Fibroblast of gingiva (primary cell): Measurements from ENCODE around the gene RBM48.
"Not testable (repeated sequence)": the region's sequence is repeated elsewhere in the genome, so short reads cannot be mapped to it uniquely, and the experiment has no call there.

Experiments
- DNase-seq: peaks from one replicate; pipeline ENCODE4 v3.0.0-alpha.2; 2011; ENCODE audit warnings: low read depth

Gene RBM48

GRCh38 chr7:92528188-92528957 lies at the start of gene RBM48, which contains the start of gene PEX1:
Gene RBM48, plus strand, starts transcription at chr7:92528795. Its CDS starts 19 bp downstream, at chr7:92528814.
Gene PEX1, minus strand, starts transcription at chr7:92528520. Its CDS starts 85 bp downstream, at chr7:92528435.
- peak; percentile 99 for DNase-seq

DNA sequence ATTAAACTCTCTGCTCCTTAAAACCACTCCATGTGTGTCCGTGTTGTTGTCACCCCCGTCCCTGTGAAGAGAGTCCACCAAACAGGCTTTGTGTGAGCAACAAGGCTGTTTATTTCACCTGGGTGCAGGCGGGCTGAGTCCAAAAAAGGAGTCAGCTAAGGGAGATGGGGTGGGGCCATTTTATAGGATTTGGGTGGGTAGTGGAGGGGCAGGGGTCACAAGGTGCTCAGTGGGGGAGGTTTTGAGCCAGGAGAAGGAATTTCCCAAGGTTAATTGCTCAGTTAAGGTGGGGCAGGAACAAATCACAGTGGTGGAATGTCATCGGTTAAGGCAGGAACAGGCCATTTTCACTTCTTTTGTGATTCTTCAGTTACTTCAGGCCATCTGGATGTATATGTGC lies 49.4 kb upstream of the RBM48 start:
- not testable (repeated sequence) for DNase-seq

GRCh38 chr7:92483624-92484023 lies 45.0 kb upstream of the RBM48 start:
- not testable (repeated sequence) for DNase-seq

DNA sequence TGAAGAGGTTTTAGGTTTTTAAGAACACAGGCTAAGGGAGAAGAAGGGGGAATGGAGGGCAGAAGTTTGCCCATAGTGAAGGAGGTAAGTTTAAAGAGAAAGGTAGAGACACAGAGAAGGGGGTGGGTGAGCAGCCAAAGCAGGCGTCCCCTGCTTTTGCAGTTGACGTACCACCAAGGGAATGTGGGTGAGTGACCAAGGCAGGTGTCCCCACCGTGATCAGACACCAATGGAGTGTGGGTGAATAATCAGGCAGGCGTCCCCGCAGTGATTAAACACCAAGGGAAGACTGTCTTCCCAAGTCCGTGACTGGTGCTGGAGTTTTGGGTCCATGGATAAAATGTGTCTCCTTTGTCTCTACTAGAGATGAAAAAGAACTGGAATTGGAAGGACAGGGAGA lies 44.4 kb upstream of the RBM48 start:
- not testable (repeated sequence) for DNase-seq

DNA sequence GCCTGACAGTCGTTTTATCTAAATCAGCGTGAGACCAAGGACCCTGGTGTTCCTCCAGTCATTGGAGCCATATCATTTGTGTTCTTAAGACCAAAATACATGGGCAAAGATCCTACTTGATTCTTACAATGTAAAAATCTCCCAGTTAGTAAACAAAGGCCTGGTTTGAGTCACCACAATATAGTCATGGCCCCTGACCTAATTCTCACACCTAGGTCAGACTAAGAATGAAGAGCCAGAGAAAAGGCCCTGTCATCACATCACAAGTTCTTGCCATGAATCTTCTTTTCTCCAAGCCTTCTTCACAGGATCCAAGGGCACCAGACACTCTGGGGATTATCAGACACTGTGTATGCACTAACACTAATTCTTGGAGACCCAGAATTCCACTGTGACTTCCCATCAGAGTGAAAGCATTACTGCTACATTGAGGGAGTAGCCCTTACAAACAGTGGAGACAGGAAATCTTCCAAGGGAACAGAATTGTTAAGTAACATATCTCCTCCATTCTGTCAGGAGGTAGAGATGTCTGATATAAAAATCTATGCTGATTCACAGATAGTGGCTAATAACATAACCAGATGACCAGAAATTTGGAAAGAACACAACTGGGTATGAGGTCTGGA lies 43.2 kb upstream of the RBM48 start:
- no peak for DNase-seq

DNA sequence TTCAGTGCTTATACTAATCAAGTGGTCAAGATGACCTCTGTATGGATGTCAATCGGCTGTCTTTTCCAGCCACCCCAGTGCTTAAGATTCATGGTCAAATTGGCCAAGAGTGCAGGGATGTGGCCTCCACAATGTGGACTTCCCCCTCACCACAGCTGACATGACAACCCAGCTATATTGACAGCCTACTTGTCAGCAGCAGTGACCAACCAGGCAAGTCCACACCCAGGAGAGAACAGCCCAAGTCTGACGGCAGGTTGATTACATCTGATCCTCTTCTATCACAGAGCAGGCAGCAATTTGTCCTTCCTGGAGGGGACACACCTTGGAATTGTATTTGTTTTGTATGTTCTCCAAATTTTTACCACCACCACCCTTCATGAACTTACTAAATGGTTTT lies 42.6 kb upstream of the RBM48 start:
- no peak for DNase-seq

DNA sequence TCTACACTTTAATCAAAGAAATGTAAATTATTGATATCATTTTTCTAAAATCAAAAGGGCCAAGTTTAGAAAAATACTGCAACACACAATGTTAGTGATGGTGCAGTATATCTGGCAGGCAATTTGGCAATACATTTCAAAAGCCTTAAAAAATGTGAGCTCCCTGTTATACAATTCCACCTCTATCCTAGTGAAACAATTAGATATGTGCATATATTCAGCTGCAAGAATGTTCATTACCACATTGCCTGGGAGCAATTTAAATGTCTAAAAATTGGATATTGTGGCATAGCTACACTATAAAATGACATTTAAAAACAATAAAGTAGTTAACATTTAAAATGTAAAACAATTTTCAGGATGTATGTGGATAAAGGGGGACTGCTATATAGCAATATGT lies 40.8 kb upstream of the RBM48 start:
- DNase-seq: no peak

- DNase-seq: no peak
These were observed 39.0 kb upstream of the RBM48 start for GRCh38 chr7:92489634-92490033.

GRCh38 chr7:92496876-92497275 lies 31.7 kb upstream of the RBM48 start:
- DNase-seq: no peak

- DNase-seq: no peak
These were observed 30.0 kb upstream of the RBM48 start for GRCh38 chr7:92498557-92498956.

GRCh38 chr7:92503767-92504166 lies 24.8 kb upstream of the RBM48 start:
- no peak for DNase-seq

DNA sequence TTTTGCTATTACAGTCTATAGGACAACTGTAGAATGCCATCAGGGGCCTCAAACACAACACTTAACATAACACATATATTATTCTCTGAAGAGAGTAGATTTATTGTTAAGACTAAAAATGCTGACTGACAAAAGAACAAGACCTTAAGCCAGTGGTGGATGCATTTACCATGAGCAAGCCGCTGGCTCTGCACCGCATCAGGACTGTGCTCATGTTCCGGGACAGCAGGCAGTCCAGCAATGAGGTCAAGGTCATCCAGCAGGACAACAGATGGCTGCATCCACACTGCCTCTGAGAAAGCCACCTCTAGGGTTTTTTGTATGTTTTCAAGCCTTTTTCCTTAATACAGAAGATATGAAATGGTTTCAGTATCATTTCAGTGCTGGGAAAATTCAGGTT lies 24.0 kb upstream of the RBM48 start:
- no peak for DNase-seq

- no peak for DNase-seq
These were observed 22.2 kb upstream of the RBM48 start for GRCh38 chr7:92506363-92506762.

GRCh38 chr7:92508946-92509345 lies 19.6 kb upstream of the RBM48 start:
- no peak for DNase-seq

DNA sequence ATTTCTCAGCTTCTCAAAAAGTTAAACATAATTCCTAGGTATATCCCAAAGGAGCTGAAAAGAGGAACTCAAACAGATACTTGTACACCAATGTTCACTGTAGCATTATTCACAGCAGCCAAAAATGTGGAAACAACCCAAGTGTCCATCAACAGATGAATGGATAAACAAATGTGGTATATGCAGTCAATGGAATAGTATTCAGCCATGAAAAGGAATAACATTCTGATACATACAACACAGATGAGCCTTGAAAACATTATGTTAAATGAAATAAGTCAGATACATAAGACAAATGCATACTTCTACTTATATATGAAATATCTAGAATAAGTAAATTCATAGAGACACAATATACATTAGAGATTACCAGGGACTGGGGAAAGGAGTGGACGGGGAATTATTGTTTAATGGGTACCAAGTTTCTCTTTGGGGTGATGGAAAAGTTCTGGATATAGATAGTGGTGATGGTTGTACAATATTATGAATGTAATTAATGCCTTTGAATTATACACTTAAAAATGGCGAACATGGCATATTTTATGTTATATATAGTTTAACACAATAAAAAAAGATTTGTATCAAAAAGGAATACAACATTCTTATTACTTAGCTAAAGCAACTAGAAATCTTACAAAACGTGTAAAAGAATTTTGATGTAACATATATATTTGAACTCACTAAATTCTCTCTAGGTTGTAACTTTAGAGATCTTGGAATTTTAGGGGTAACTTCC lies 15.3 kb upstream of the RBM48 start:
- DNase-seq: no peak

GRCh38 chr7:92517631-92518030 lies 11.0 kb upstream of the RBM48 start:
- no peak for DNase-seq

DNA sequence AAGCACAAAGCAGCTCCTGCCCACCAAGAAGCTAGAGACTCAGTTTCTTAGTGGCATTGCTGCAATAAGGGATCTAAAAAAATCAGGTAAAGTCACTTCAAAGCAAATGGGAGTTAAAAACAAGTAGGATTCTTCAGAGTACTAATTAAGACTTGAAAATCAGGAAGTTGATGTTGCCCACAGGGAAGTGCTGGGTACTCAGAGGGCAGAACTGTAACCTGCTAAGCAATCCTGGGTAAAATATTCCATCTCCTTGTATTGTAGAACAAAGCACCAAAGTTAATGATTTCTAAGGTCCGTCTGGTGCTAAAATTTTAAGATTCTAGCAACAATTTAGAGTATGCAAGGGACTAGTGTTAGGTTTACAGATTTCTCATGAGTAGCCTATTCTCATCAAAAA lies 8.6 kb upstream of the RBM48 start:
- DNase-seq: no peak

DNA sequence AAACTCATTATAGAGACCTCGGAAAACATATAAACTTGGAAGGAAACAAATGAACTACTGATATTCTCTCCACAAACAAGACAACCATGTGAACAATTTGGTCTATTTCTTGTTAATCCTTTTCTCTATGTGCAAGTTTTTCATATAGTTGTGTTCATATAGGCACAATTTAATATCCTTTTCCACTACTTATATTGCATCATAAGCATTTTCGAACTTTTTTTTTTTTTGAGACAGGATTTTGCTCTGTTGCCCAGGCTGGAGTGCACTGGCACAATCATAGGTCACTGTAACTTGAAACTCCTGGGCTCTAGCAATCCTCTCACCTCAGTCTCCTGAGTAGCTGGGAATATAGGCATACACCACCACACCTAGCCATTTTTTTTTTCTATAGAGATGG lies 5.5 kb upstream of the RBM48 start:
- no peak for DNase-seq

- peak; percentile 40 for DNase-seq
These were observed 1.1 kb upstream of the RBM48 start for GRCh38 chr7:92527300-92528187.

GRCh38 chr7:92528958-92529264 lies 316 bp downstream of the RBM48 start:
- DNase-seq: no peak

- DNase-seq: no peak
These were observed 6.0 kb downstream of the RBM48 start for GRCh38 chr7:92534572-92534971.

DNA sequence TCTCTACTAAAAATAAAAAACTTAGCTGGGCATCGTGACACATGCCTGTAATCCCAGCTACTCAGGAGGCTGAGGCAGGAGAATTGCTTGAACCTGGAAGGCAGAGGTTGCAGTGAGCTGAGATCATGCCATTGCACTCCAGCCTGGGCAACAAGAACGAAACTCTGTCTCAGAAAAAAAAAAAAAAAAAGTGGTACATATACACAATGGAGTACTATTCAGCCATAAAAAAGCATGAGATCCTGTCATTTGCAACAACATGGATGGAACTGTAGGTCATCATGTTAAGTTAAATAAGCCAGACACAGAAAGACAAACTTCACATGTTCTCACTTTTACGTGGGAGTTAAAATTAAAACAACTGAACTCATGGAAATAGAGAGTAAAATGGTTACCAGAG lies 14.9 kb downstream of the RBM48 start:
- not testable (repeated sequence) for DNase-seq
